Right lobe of liver (tissue), 4 donors: ENCODE data around the gene LMNTD2.

Experiments
- CTCF ChIP-seq, 4 donors: fragments of 200-600 bp in 3 of 4; fragments of 450-650 bp in 1 of 4; IDR thresholded peaks; one replicate each; pipeline versions ENCODE4 v1.5.1 to v1.8.0; 2016 to 2022; ENCODE audit warnings: antibody characterized with exemption in 4 of 4, mild to moderate bottlenecking in 2 of 4
- POLR2A ChIP-seq: fragments of 450-650 bp; IDR thresholded peaks from one replicate; pipeline ENCODE4 v1.6.1; 2017; ENCODE audit warnings: antibody characterized with exemption, mild to moderate bottlenecking
- donor health status: DM: no; HTN: no; CAD: no.
- donor health status: DM: no; HTN: no; CAD: no.
- donor health status: DM: no; HTN: yes; CAD: no.

GRCh38 chr11:575313-575995, 14.9 kb upstream of the LMNTD2 start:
- no peak for TF ChIP-seq CTCF (IDR thresholded peaks at IDR 0.05)
- TF ChIP-seq POLR2A, result peak; percentile 24
